COLO829 (cell line): ENCODE data around the gene ABHD12B.

ENCODE experiments used
- DNase-seq: peaks from one replicate; pipeline ENCODE4 v3.0.0; 2012; ENCODE audit warnings: low spot score

Gene ABHD12B

GRCh38 chr14:50871914-50872732, at the start of gene ABHD12B:
Gene ABHD12B (plus strand): TSS chr14:50872053. CDS start chr14:50872175, 122 bp downstream.
- DNase-seq = no peak

GRCh38 chr14:50822501-50823042, 49.3 kb upstream of the ABHD12B start:
- DNase-seq = no peak

- no peak for DNase-seq
These were observed 48.6 kb upstream of the ABHD12B start for GRCh38 chr14:50823051-50823761.

GRCh38 chr14:50823762-50824636, 47.9 kb upstream of the ABHD12B start:
- no peak for DNase-seq

- DNase-seq = no peak
These were observed 46.5 kb upstream of the ABHD12B start for GRCh38 chr14:50825307-50825706.

- no peak for DNase-seq
These were observed 45.2 kb upstream of the ABHD12B start for GRCh38 chr14:50826681-50827080.

- DNase-seq = no peak
These were observed 42.9 kb upstream of the ABHD12B start for GRCh38 chr14:50828721-50829488.

- no peak for DNase-seq
These were observed 42.3 kb upstream of the ABHD12B start for GRCh38 chr14:50829489-50830043.

GRCh38 chr14:50830044-50830931, 41.6 kb upstream of the ABHD12B start:
- DNase-seq = no peak

- peak; percentile 26 for DNase-seq
These were observed 40.7 kb upstream of the ABHD12B start, which contains the start of gene NIN for GRCh38 chr14:50830932-50831725. Gene NIN (minus strand): TSS chr14:50831162. CDS start chr14:50822056, 9,106 bp downstream.

- no peak for DNase-seq
These were observed 40.1 kb upstream of the ABHD12B start for GRCh38 chr14:50831726-50832168.

- no peak for DNase-seq
These were observed 38.8 kb upstream of the ABHD12B start for GRCh38 chr14:50832935-50833630.

- no peak for DNase-seq
These were observed 37.0 kb upstream of the ABHD12B start for GRCh38 chr14:50834802-50835276.

GRCh38 chr14:50835280-50835679, 36.6 kb upstream of the ABHD12B start:
- peak; percentile 57 for DNase-seq

GRCh38 chr14:50836515-50836914, 35.3 kb upstream of the ABHD12B start:
- DNase-seq = no peak

- no peak for DNase-seq
These were observed 34.6 kb upstream of the ABHD12B start for GRCh38 chr14:50837271-50837670.

- no peak for DNase-seq
These were observed 33.9 kb upstream of the ABHD12B start for GRCh38 chr14:50837850-50838470.

GRCh38 chr14:50839048-50839447, 32.8 kb upstream of the ABHD12B start:
- DNase-seq = no peak
